ENCODE results near the gene U2AF2.
"Not testable (repeated sequence)": the region's sequence is repeated elsewhere in the genome, so short reads cannot be mapped to it uniquely, and the experiment has no call there.

Gene U2AF2

DNA sequence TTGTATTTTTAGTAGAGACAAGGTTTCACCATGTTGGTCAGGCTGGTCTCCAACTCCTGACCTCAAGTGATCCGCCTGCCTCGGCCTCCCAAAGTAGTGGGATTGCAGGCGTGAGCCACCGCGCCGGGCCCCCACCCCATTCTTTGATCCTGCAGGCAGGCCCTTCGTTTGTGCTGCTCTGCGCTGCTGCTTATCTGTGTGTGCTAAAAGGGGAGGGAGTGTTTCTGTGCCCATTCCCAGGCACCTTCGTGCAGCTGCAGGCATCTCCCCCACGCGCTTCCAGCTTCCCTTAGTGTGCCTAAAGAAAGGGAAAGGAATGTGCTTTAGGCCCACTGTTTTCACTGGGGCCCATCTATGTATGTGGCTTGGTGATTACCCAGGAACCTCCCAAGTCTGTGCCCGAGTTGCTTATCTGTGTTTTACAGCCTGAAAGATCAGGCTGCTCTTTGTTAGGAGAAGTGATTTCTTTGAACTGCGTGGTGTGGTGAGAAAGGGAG lies 47.3 kb downstream of the U2AF2 start:
- peaks cover 4% of the 10 kb centered on the region for H3K36me3 ChIP-seq (replicated peaks)
- in situ Hi-C loops (cut with MboI; ENCODE audit: low sequenced_read_pairs) = loop anchor here (25.0 kb wide), 1 partner anchor 635 kb away; no protein-coding TSS in a partner anchor

GRCh38 chr19:55703790-55704215 lies 49.0 kb downstream of the U2AF2 start:
- Histone ChIP-seq H3K27me3 (ENCODE audit: low read depth) (no peaks in the 10 kb centered on the region), H3K4me3 (no peak overlapping the region), H3K36me3 (replicated peaks) (peaks cover 4% of the 10 kb centered on the region), H3K9me3 (no peaks in the 10 kb centered on the region), H3K4me1 (no peaks in the 10 kb centered on the region)
- peak in 1 of 2 experiments; percentile 33 for DNase-seq (ENCODE audit: low spot score in 2 of 2)
- in situ Hi-C loops (cut with MboI; ENCODE audit: low sequenced_read_pairs) = loop anchor here (25.0 kb wide), 1 partner anchor 633 kb away; no protein-coding TSS in a partner anchor

More for the DNA sequence above, 47.3 kb downstream of the U2AF2 start:
- no peak for DNase-seq (ENCODE audit: low spot score in 2 of 2)
- Histone ChIP-seq H3K27me3 (ENCODE audit: low read depth) (no peaks in the 10 kb centered on the region), H3K4me3 (no peak overlapping the region), H3K9me3 (no peaks in the 10 kb centered on the region), H3K4me1 (no peaks in the 10 kb centered on the region)

- H3K9me3 ChIP-seq = no peaks in the 10 kb centered on the region
- H3K4me1 ChIP-seq = no peaks in the 10 kb centered on the region
- peaks cover 4% of the 10 kb centered on the region for H3K36me3 ChIP-seq (replicated peaks)
- in situ Hi-C loops (cut with MboI; ENCODE audit: low sequenced_read_pairs) = loop anchor here (25.0 kb wide), 1 partner anchor 633 kb away; no protein-coding TSS in a partner anchor
- 0 out of 2 replicates have a peak, but pooled peaks cover 3% of the 10 kb centered on the region for H3K27me3 ChIP-seq (ENCODE audit: low read depth)
- no peak overlapping the region for H3K4me3 ChIP-seq
- no peak for DNase-seq (ENCODE audit: low spot score in 2 of 2)
Measured at GRCh38 chr19:55704494-55705245, 49.8 kb downstream of the U2AF2 start.

GRCh38 chr19:55705972-55706371 lies 51.1 kb downstream of the U2AF2 start:
- H3K4me3 ChIP-seq = no peak overlapping the region
- in situ Hi-C loops (cut with MboI; ENCODE audit: low sequenced_read_pairs) = loop anchor here (25.0 kb wide), 1 partner anchor 631 kb away; no protein-coding TSS in a partner anchor
- H3K36me3 ChIP-seq (replicated peaks) = no peaks in the 10 kb centered on the region
- DNase-seq (ENCODE audit: low spot score in 2 of 2) = no peak
- H3K27me3 ChIP-seq (ENCODE audit: low read depth) = 0 out of 2 replicates have a peak, but pooled peaks cover 3% of the 10 kb centered on the region
- H3K4me1 ChIP-seq = no peaks in the 10 kb centered on the region
- no peaks in the 10 kb centered on the region for H3K9me3 ChIP-seq

DNA sequence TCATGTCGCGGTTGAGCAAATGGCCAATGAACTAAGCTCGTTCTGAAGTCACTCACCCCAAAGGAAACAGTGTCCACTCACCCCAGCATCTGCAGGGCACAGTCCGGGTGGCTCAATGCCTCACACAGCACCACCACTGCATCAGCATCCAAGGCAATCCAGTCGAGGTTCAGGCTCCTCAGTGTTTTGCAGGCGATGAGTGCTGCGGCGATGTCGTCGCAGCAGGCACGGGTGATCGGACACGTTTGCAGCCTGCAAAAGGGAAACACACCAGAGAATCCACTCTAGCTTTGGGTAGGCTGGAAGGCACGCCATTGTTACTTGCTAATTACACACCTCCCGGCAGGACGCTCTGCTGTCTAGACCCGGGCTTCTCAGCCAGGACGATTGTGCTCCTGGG lies 56.9 kb downstream of the U2AF2 start:
- Histone ChIP-seq H3K4me1 (no peaks in the 10 kb centered on the region), H3K27me3 (ENCODE audit: low read depth) (0 out of 2 replicates have a peak, but pooled peaks cover 3% of the 10 kb centered on the region), H3K9me3 (no peaks in the 10 kb centered on the region), H3K4me3 (no peak overlapping the region), H3K36me3 (replicated peaks) (no peaks in the 10 kb centered on the region)
- DNase-seq (ENCODE audit: low spot score in 2 of 2) = no peak
- in situ Hi-C loops (cut with MboI; ENCODE audit: low sequenced_read_pairs) = loop anchor here (25.0 kb wide), 1 partner anchor 626 kb away; no protein-coding TSS in a partner anchor

DNA sequence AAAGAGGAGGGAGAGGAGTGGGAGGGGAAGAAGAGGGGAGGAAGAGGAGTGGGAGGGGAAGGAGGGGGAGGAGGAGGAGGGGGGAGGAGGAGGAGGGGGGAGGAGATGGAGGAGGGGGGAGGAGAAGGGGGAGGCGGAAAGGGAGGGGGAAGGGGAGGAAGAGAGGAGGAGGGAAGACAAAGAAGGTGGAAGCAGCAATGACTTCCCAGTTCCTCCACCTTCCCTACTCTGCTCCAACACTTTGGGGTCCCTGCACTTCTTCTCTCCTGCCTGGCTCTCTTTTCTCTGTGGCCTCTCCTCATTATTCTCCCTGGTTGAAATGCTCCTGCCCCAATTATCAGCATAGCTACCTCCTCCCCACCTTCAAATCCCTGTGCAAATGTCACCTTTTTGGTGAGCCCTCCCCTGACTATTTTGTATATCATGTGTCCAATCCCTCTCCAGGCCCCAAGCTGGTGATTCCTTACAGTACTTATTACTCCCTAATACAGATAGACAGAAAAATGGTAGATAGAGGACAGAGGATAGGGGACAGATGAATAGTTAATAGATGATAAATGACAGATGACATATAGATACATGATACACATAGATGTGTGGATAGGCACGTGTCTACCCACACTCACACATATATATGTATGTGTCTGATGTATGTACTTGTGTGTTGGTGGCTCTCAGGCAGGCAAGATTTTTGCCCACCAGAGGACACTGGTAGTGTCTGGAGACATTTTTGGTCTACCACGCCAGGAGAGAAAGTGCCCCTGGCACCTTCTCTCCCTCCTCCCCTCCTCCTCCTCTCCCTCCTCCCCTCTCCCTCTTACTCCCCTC lies 58.2 kb downstream of the U2AF2 start:
- H3K4me1 ChIP-seq = no peaks in the 10 kb centered on the region
- in situ Hi-C loops (cut with MboI; ENCODE audit: low sequenced_read_pairs) = loop anchor here (25.0 kb wide), 1 partner anchor 624 kb away; no protein-coding TSS in a partner anchor
- no peak overlapping the region for H3K4me3 ChIP-seq
- no peak for DNase-seq (ENCODE audit: low spot score in 2 of 2)
- no peaks in the 10 kb centered on the region for H3K9me3 ChIP-seq
- H3K27me3 ChIP-seq (ENCODE audit: low read depth) = 0 out of 2 replicates have a peak, but pooled peaks cover 3% of the 10 kb centered on the region
- H3K36me3 ChIP-seq (replicated peaks) = no peaks in the 10 kb centered on the region

- Histone ChIP-seq H3K9me3 (no peaks in the 10 kb centered on the region), H3K27me3 (ENCODE audit: low read depth) (0 out of 2 replicates have a peak, but pooled peaks cover 3% of the 10 kb centered on the region), H3K4me1 (no peaks in the 10 kb centered on the region; the same call in 1 of the 2 replicates), H3K4me3 (no peak overlapping the region), H3K36me3 (replicated peaks) (no peaks in the 10 kb centered on the region)
- in situ Hi-C loops (cut with MboI; ENCODE audit: low sequenced_read_pairs) = loop anchor here (25.0 kb wide), 1 partner anchor 621 kb away; no protein-coding TSS in a partner anchor
- no peak for DNase-seq (ENCODE audit: low spot score in 2 of 2)
Measured at GRCh38 chr19:55716531-55716930, 61.7 kb downstream of the U2AF2 start.

DNA sequence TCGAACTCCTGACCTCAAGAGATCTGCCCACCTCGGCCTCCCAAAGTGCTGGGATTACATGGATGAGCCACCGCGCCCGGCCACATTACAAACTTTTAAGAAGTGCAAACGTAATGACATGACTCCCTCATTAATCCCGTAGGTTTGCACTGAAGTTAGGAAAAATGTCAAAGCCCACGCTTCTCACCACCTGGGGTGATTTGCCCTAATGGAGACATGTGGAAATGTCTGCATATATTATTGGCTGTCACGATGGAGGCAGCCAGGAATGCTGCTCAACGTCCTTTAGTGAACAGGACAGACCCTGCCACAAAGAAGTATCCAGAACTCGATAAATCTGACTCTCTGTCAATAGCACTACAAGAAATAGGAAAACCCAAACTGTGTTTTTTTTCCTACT lies 62.4 kb downstream of the U2AF2 start:
- Histone ChIP-seq H3K9me3 (no peaks in the 10 kb centered on the region; the same call in 1 of the 2 replicates), H3K36me3 (replicated peaks) (no peaks in the 10 kb centered on the region), H3K4me1 (no peaks in the 10 kb centered on the region; the same call in 1 of the 2 replicates), H3K4me3 (no peak overlapping the region), H3K27me3 (ENCODE audit: low read depth) (0 out of 2 replicates have a peak, but pooled peaks cover 3% of the 10 kb centered on the region)
- no peak for DNase-seq (ENCODE audit: low spot score in 2 of 2)
- in situ Hi-C loops (cut with MboI; ENCODE audit: low sequenced_read_pairs) = loop anchor here (25.0 kb wide), 1 partner anchor 620 kb away; no protein-coding TSS in a partner anchor

- H3K36me3 ChIP-seq (replicated peaks); H3K27me3 ChIP-seq (ENCODE audit: low read depth); H3K4me3 ChIP-seq; H3K9me3 ChIP-seq; H3K4me1 ChIP-seq; DNase-seq (ENCODE audit: low spot score in 2 of 2): not testable (repeated sequence)
- in situ Hi-C loops (cut with MboI; ENCODE audit: low sequenced_read_pairs) = loop anchor here (25.0 kb wide), 1 partner anchor 619 kb away; no protein-coding TSS in a partner anchor
Measured at GRCh38 chr19:55717879-55718711, 63.3 kb downstream of the U2AF2 start.

- H3K36me3 ChIP-seq (replicated peaks) = no peaks in the 10 kb centered on the region
- no peaks in the 10 kb centered on the region; the same call in 1 of the 2 replicates for H3K4me1 ChIP-seq
- H3K4me3 ChIP-seq = no peak overlapping the region
- H3K27me3 ChIP-seq (ENCODE audit: low read depth) = 0 out of 2 replicates have a peak, but pooled peaks cover 3% of the 10 kb centered on the region
- DNase-seq (ENCODE audit: low spot score in 2 of 2) = no peak
- no peaks in the 10 kb centered on the region; the same call in 1 of the 2 replicates for H3K9me3 ChIP-seq
- in situ Hi-C loops (cut with MboI; ENCODE audit: low sequenced_read_pairs) = loop anchor here (25.0 kb wide), 1 partner anchor 617 kb away; no protein-coding TSS in a partner anchor
Measured at GRCh38 chr19:55720214-55720746, 65.4 kb downstream of the U2AF2 start.

- no peaks in the 10 kb centered on the region; the same call in 1 of the 2 replicates for H3K4me1 ChIP-seq
- H3K9me3 ChIP-seq = no peaks in the 10 kb centered on the region; the same call in 1 of the 2 replicates
- no peaks in the 10 kb centered on the region for H3K36me3 ChIP-seq (replicated peaks)
- in situ Hi-C loops (cut with MboI; ENCODE audit: low sequenced_read_pairs) = loop anchor here (25.0 kb wide), 1 partner anchor 616 kb away; no protein-coding TSS in a partner anchor
- 0 out of 2 replicates have a peak, but pooled peaks cover 3% of the 10 kb centered on the region for H3K27me3 ChIP-seq (ENCODE audit: low read depth)
- no peak for DNase-seq (ENCODE audit: low spot score in 2 of 2)
- H3K4me3 ChIP-seq = no peak overlapping the region
Measured at GRCh38 chr19:55720801-55721200, 66.0 kb downstream of the U2AF2 start.

GRCh38 chr19:55723491-55723890 lies 68.7 kb downstream of the U2AF2 start:
- 0 out of 2 replicates have a peak, but pooled peaks cover 2% of the 10 kb centered on the region for H3K27me3 ChIP-seq (ENCODE audit: low read depth)
- H3K36me3 ChIP-seq (replicated peaks) = no peaks in the 10 kb centered on the region
- no peaks in the 10 kb centered on the region; the same call in 1 of the 2 replicates for H3K9me3 ChIP-seq
- in situ Hi-C loops (cut with MboI; ENCODE audit: low sequenced_read_pairs) = loop anchor here (25.0 kb wide), 1 partner anchor 614 kb away; no protein-coding TSS in a partner anchor
- no peak overlapping the region for H3K4me3 ChIP-seq
- H3K4me1 ChIP-seq = no peaks in the 10 kb centered on the region; the same call in 1 of the 2 replicates
- no peak for DNase-seq (ENCODE audit: low spot score in 2 of 2)
